B cell (primary cell): Measurements from ENCODE around the gene SAP30L.

Experiments used
- EZH2 ChIP-seq: IDR thresholded peaks from 2 replicates; pipeline ENCODE4 v1.6.1; 2012; ENCODE audit warnings: borderline replicate concordance, low read depth, mild to moderate bottlenecking, moderate library complexity, low read length; ENCODE audit not compliant: insufficient read depth, poor library complexity, severe bottlenecking
- TF ChIP-seq, protein P1 (sequence below): fragments of 200-600 bp; IDR thresholded peaks from one replicate; pipeline ENCODE4 v1.8.0; 2022; ENCODE audit warnings: antibody characterized with exemption, mild to moderate bottlenecking

DNA sequence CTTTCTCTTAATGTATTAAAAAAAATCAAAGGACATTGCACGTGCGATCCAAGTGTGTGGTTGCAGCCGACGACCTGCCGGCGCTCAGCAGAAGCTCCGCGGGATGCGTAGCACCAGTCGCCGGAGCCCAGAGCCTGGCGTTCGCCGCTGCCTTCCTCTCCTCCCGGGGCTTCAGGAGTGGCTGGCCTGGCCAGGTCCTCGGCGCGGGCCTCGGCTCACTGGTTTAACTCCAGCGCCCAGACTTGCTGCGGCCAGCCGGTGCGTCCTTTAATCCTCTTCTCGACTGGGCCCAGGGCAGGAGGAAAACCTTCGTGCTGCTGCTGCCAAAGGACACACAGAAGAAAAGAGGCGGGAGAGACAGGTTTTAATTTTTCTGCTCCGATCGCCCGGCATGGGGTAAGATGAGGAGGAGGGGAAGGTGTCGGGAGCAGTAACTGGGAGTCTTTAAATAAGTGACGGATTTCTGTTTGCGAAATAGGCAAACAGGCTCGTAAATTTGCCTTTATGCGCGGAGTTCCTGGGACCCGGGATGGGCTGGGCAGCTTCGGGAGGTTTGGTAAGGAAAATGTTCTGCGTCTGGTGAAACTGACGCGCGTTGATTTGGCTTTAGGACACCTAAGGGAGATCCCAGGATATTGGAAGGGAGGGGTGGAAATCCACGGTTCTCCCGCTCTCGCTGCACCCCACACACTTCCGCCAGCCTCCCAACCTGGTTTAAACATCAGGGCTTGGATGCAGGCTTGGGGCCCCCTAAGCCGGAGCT is 30.0 kb downstream of the SAP30L start:
- TF ChIP-seq, protein P1, sequence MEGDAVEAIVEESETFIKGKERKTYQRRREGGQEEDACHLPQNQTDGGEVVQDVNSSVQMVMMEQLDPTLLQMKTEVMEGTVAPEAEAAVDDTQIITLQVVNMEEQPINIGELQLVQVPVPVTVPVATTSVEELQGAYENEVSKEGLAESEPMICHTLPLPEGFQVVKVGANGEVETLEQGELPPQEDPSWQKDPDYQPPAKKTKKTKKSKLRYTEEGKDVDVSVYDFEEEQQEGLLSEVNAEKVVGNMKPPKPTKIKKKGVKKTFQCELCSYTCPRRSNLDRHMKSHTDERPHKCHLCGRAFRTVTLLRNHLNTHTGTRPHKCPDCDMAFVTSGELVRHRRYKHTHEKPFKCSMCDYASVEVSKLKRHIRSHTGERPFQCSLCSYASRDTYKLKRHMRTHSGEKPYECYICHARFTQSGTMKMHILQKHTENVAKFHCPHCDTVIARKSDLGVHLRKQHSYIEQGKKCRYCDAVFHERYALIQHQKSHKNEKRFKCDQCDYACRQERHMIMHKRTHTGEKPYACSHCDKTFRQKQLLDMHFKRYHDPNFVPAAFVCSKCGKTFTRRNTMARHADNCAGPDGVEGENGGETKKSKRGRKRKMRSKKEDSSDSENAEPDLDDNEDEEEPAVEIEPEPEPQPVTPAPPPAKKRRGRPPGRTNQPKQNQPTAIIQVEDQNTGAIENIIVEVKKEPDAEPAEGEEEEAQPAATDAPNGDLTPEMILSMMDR: no peak
- TF ChIP-seq EZH2: peak; percentile 12
